Glutamatergic neuron (in vitro differentiated cells): ENCODE measurements around the gene MEIS1. TPM values are rescaled to one million over a fixed set of nuclear protein-coding genes. Genes with fewer than 3 reads are reported as not detected.

Source experiments
- DNase-seq: peaks from one replicate; pipeline ENCODE4 v3.0.0; 2022
- H3K27ac Mint-ChIP-seq: one replicate; pipeline ENCODE4 v1.8.0; 2020; ENCODE audit warnings: mild to moderate bottlenecking, mixed read lengths, inconsistent platforms; ENCODE audit not compliant: unreplicated experiment
- H3K27me3 Mint-ChIP-seq: one replicate; pipeline ENCODE4 v1.8.0; 2020; ENCODE audit warnings: mild to moderate bottlenecking, moderate library complexity, mixed read lengths, inconsistent platforms; ENCODE audit not compliant: unreplicated experiment
- H3K36me3 Mint-ChIP-seq: one replicate; pipeline ENCODE4 v1.8.0; 2020; ENCODE audit warnings: mild to moderate bottlenecking, mixed read lengths, inconsistent platforms; ENCODE audit not compliant: unreplicated experiment
- H3K4me1 Mint-ChIP-seq: one replicate; pipeline ENCODE4 v1.8.0; 2020; ENCODE audit warnings: mild to moderate bottlenecking, low read depth, mixed read lengths, inconsistent platforms; ENCODE audit not compliant: unreplicated experiment
- H3K4me3 Mint-ChIP-seq: one replicate; pipeline ENCODE4 v1.8.0; 2020; ENCODE audit warnings: mild to moderate bottlenecking, mixed read lengths, inconsistent platforms; ENCODE audit not compliant: unreplicated experiment
- H3K9me3 Mint-ChIP-seq: one replicate; pipeline ENCODE4 v1.8.0; 2020; ENCODE audit warnings: mild to moderate bottlenecking, moderate library complexity, mixed read lengths, inconsistent platforms; ENCODE audit not compliant: unreplicated experiment
- total RNA-seq: library from RNA; stranded (reverse); fragmentation: NEBNext Ultra II Directional; extraction: Animal tissue kit (Norgen Biotek cat#: 25700); gene quantifications from one replicate; pipeline ENCODE4 v1.2.1, GENCODE V29; 2021; ENCODE audit not compliant: unreplicated experiment
- TF ChIP-seq, protein P1 (sequence below): fragments of 200-600 bp; sonication (generic); IDR thresholded peaks from one replicate; pipeline ENCODE4 v1.5.0; 2021; ENCODE audit not compliant: partially characterized antibody, unreplicated experiment

MEIS1 gene
- total RNA-seq, 1 donor from 2014 or later, result 4.8 TPM

DNA sequence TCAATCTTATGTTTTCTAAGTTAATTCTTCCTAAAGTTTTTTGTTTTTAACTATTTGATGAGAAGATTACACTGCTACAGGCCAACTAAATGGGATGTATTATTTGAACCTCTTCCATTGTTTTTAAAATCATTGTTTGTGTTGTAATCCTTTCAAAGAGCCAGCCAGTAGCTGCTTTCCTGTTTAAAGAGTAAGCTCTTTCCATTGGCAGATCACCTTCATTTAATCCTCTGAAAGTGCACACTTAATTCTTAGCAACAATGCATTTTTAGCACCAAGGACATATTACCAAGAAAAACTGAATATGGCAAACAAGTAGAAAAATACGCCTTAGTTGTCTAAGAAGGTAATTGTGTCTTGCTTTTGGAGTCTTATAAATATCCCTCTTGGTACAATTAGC is 54.0 kb downstream of the MEIS1 start:
- TF ChIP-seq, protein P1, sequence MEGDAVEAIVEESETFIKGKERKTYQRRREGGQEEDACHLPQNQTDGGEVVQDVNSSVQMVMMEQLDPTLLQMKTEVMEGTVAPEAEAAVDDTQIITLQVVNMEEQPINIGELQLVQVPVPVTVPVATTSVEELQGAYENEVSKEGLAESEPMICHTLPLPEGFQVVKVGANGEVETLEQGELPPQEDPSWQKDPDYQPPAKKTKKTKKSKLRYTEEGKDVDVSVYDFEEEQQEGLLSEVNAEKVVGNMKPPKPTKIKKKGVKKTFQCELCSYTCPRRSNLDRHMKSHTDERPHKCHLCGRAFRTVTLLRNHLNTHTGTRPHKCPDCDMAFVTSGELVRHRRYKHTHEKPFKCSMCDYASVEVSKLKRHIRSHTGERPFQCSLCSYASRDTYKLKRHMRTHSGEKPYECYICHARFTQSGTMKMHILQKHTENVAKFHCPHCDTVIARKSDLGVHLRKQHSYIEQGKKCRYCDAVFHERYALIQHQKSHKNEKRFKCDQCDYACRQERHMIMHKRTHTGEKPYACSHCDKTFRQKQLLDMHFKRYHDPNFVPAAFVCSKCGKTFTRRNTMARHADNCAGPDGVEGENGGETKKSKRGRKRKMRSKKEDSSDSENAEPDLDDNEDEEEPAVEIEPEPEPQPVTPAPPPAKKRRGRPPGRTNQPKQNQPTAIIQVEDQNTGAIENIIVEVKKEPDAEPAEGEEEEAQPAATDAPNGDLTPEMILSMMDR, result no peak
- no peak for DNase-seq
- Mint-ChIP-seq H3K4me3 (no peak overlapping the region), H3K27ac (no peak overlapping the region), H3K36me3 (no peaks in the 10 kb centered on the region), H3K4me1 (peaks cover 9% of the 10 kb centered on the region), H3K27me3 (no peaks in the 10 kb centered on the region), H3K9me3 (no peaks in the 10 kb centered on the region)

DNA sequence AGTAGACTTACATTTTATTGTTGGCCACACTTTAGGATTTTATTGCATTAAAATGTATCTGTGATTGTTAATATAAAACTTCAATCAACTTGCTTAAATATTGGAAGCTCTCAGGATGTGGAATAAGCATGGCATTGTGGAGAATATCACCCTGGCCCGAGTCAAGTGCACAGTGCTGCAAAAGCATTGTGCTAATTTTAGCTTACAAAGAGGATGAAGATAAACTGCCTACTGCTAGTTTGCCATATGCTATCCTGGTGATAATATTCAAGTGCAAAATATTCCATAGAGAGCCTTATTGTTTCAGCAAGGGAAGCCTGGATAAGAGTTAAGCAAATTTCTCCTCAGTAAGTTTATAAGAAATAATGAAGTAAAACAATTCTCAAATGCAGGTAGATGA is 54.5 kb downstream of the MEIS1 start:
- peak overlapping the region; percentile 11 for H3K4me3 Mint-ChIP-seq
- TF ChIP-seq, protein P1, result no peak
- H3K27ac Mint-ChIP-seq, result no peak overlapping the region
- no peak for DNase-seq
- no peaks in the 10 kb centered on the region for H3K27me3 Mint-ChIP-seq
- H3K36me3 Mint-ChIP-seq, result no peaks in the 10 kb centered on the region
- H3K4me1 Mint-ChIP-seq, result peaks cover 9% of the 10 kb centered on the region
- no peaks in the 10 kb centered on the region for H3K9me3 Mint-ChIP-seq

DNA sequence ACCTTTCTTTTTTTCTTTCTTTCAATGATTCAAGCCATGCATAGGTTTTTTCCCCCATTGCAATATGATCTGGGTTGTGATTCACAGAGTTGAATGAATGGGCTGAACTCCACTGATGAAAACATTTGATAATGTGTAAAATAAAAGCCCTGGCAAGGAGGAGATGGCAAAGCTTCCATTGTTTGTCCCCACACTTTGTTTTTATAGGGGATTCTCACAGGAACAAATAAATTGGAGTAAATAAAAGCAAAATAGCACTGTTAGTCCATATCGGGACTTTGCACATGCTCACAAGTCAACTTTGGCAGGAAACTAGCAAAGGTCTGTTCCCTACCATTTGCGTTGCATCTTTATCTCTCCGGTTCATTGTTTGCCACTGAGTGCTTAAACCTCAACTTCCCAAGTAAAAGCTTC is 55.7 kb downstream of the MEIS1 start:
- H3K4me1 Mint-ChIP-seq, result peaks cover 9% of the 10 kb centered on the region
- TF ChIP-seq, protein P1, result no peak
- no peak overlapping the region for H3K27ac Mint-ChIP-seq
- H3K9me3 Mint-ChIP-seq, result no peaks in the 10 kb centered on the region
- DNase-seq, result no peak
- no peaks in the 10 kb centered on the region for H3K36me3 Mint-ChIP-seq
- no peaks in the 10 kb centered on the region for H3K27me3 Mint-ChIP-seq
- no peak overlapping the region for H3K4me3 Mint-ChIP-seq

DNA sequence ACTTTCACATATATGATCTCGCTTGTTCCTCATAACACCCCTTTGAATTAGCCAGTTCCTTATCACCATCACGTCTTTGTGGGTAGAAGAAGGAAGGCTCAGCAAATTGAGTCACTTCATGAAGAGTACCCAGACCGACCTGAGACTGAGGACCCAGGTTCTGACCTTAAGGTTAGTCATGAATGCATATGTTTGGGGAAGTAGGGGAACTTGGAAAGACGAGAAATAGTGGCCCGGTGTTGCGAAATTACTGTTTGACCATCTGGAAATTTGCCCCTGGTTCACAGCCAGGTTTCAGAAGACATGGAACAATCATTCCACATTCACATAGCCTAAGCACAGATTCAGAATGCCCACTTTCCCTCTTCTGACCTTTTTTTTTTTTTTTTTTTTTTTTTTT is 59.8 kb downstream of the MEIS1 start:
- no peaks in the 10 kb centered on the region for H3K27me3 Mint-ChIP-seq
- H3K27ac Mint-ChIP-seq, result no peak overlapping the region
- no peaks in the 10 kb centered on the region for H3K9me3 Mint-ChIP-seq
- no peaks in the 10 kb centered on the region for H3K4me1 Mint-ChIP-seq
- TF ChIP-seq, protein P1, result no peak
- no peaks in the 10 kb centered on the region for H3K36me3 Mint-ChIP-seq
- H3K4me3 Mint-ChIP-seq, result no peak overlapping the region
- no peak for DNase-seq

DNA sequence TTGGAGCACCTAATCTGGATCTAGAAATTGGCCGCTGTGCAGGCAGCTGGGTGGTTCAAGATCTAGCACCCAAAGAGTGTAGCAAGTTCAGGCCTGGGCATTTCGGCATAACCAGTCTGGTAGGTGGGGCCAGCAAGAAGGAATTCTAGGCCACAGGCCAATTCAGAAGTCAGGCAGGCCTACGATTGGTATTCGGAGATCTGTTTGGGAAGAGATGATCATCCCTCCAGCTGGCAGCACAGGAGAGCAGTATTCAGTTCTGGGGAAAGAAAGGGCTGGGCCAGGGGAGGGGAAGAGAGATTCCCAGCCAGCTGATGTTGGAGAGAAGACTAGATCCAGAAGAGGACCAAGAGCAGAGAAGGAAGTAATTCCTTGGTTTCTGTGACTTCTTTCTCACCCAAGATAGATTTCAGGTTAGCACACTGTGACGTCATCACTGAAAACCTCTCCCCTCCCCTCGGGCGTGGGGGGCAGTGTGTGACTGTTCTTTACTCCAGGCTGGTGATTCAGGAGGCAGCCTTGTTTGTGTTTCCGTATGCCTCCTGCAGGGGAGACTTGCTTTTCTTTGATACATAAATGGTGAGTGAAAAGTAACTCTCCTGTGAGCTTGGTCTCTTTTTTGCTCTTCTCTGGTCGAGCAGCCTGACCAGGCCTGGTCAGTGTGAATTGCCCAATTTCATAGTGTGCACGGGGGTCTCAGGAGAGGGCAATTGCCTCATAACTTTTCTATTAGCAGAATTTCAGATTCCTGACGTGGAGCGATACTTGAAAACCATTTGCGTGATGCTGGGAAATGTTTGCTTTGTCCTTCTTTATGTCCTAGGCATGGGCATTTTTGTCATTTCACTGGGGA is 61.1 kb downstream of the MEIS1 start:
- H3K9me3 Mint-ChIP-seq, result no peaks in the 10 kb centered on the region
- no peak overlapping the region for H3K4me3 Mint-ChIP-seq
- no peaks in the 10 kb centered on the region for H3K27me3 Mint-ChIP-seq
- TF ChIP-seq, protein P1, result no peak
- no peak overlapping the region for H3K27ac Mint-ChIP-seq
- no peaks in the 10 kb centered on the region for H3K36me3 Mint-ChIP-seq
- no peaks in the 10 kb centered on the region for H3K4me1 Mint-ChIP-seq
- no peak for DNase-seq
